H1 (cell line): ENCODE data around the gene OR12D2. TPM values are rescaled to one million over a fixed set of nuclear protein-coding genes. Genes with fewer than 3 reads are reported as not detected.

Source experiments
- CBX8 ChIP-seq: fragments of 300-800, 300-1000 bp; sonication (generic); IDR thresholded peaks from 2 replicates; pipeline ENCODE4 v1.7.1; 2016; ENCODE audit warnings: low read depth, low read length, borderline replicate concordance
- MAFK ChIP-seq: IDR thresholded peaks from 2 replicates; pipeline ENCODE4 v1.6.1; 2012; ENCODE audit warnings: low read depth, mild to moderate bottlenecking, improper control_type of control experiment, low read length
- polyA plus RNA-seq, 7 experiments: library from polyadenylated mRNA; depleted of rRNA in 3 of 7; stranded (reverse) in 5 of 7; unstranded in 2 of 7; fragments of >200 nt in 5 of 7; fragments of 200-250 nt in 2 of 7; gene quantifications; 1 replicate in 5 of 7; 2 replicates in 1 of 7; 4 replicates in 1 of 7; pipeline versions ENCODE4 v1.2.1 to v1.2.3, GENCODE V29; 2011 to 2013; ENCODE audit warnings: missing spikeins in 2 of 7, mixed read lengths in 2 of 7
- total RNA-seq: library from RNA; stranded (reverse); fragmentation: NEBNext Ultra II Directional; extraction: Animal tissue kit (Norgen Biotek cat#: 25700); gene quantifications from 2 replicates; pipeline ENCODE4 v1.2.1, GENCODE V29; 2021

The OR12D2 gene
- total and polyA plus RNA-seq, 2 of the 8 experiments (the other 6 are each of a cell fraction or from before 2014, with no cell fraction given), result not detected

GRCh38 chr6:29354980-29355379 is 40.5 kb upstream of the OR12D2 start (continued):
- TF ChIP-seq CBX8, result no peak
- TF ChIP-seq MAFK, result no peak
